ENCODE data around the gene KCTD16. TPM values are rescaled to one million over a fixed set of nuclear protein-coding genes. Genes with fewer than 3 reads are reported as not detected.

KCTD16 gene
- total RNA-seq, 1 donor from 2014 or later, result 24.3 TPM

- TF ChIP-seq CTCF (IDR thresholded peaks at IDR 0.05; ENCODE audit: unreplicated experiment), result no peak
- no peak overlapping the region for H3K4me3 Mint-ChIP-seq (ENCODE audit: low read depth)
- peaks cover 8% of the 10 kb centered on the region for H3K4me1 Mint-ChIP-seq (ENCODE audit: low read depth)
- H3K36me3 Mint-ChIP-seq (ENCODE audit: insufficient read depth), result no peaks in the 10 kb centered on the region
- H3K9me3 Mint-ChIP-seq (ENCODE audit: low read depth), result no peaks in the 10 kb centered on the region
- H3K27ac Mint-ChIP-seq, result no peak overlapping the region
- DNase-seq (ENCODE audit: low spot score, unreplicated experiment), result no peak
- H3K27me3 Mint-ChIP-seq, result peaks cover 6% of the 10 kb centered on the region
These were observed 27.9 kb upstream of the KCTD16 start for GRCh38 chr5:144142824-144143162.

- Mint-ChIP-seq H3K4me1 (ENCODE audit: low read depth) (peaks cover 8% of the 10 kb centered on the region), H3K27ac (no peak overlapping the region), H3K36me3 (ENCODE audit: insufficient read depth) (no peaks in the 10 kb centered on the region), H3K4me3 (ENCODE audit: low read depth) (no peak overlapping the region), H3K27me3 (peaks cover 6% of the 10 kb centered on the region), H3K9me3 (ENCODE audit: low read depth) (no peaks in the 10 kb centered on the region)
- no peak for DNase-seq (ENCODE audit: low spot score, unreplicated experiment)
- TF ChIP-seq CTCF (IDR thresholded peaks at IDR 0.05; ENCODE audit: unreplicated experiment), result no peak
These were observed 27.0 kb upstream of the KCTD16 start for GRCh38 chr5:144143625-144144024.

- Mint-ChIP-seq H3K27me3 (peaks cover 6% of the 10 kb centered on the region), H3K27ac (no peak overlapping the region), H3K4me3 (ENCODE audit: low read depth) (no peak overlapping the region), H3K4me1 (ENCODE audit: low read depth) (peaks cover 8% of the 10 kb centered on the region), H3K9me3 (ENCODE audit: low read depth) (no peaks in the 10 kb centered on the region), H3K36me3 (ENCODE audit: insufficient read depth) (no peaks in the 10 kb centered on the region)
- TF ChIP-seq CTCF (IDR thresholded peaks at IDR 0.05; ENCODE audit: unreplicated experiment), result no peak
- DNase-seq (ENCODE audit: low spot score, unreplicated experiment), result no peak
These were observed 25.5 kb upstream of the KCTD16 start for GRCh38 chr5:144144956-144145751.

GRCh38 chr5:144151026-144151425, 19.6 kb upstream of the KCTD16 start:
- no peak for DNase-seq (ENCODE audit: low spot score, unreplicated experiment)
- no peak overlapping the region for H3K4me3 Mint-ChIP-seq (ENCODE audit: low read depth)
- H3K4me1 Mint-ChIP-seq (ENCODE audit: low read depth), result peaks cover 6% of the 10 kb centered on the region
- no peak overlapping the region for H3K27ac Mint-ChIP-seq
- no peaks in the 10 kb centered on the region for H3K27me3 Mint-ChIP-seq
- no peaks in the 10 kb centered on the region for H3K9me3 Mint-ChIP-seq (ENCODE audit: low read depth)
- H3K36me3 Mint-ChIP-seq (ENCODE audit: insufficient read depth), result no peaks in the 10 kb centered on the region
- TF ChIP-seq CTCF (IDR thresholded peaks at IDR 0.05; ENCODE audit: unreplicated experiment), result no peak

GRCh38 chr5:144156767-144157171, 13.9 kb upstream of the KCTD16 start:
- Mint-ChIP-seq H3K27ac (peak overlapping the region; percentile 35), H3K36me3 (ENCODE audit: insufficient read depth) (peaks cover 7% of the 10 kb centered on the region)
- TF ChIP-seq CTCF (IDR thresholded peaks at IDR 0.05; ENCODE audit: unreplicated experiment), result no peak

More at GRCh38 chr5:144156767-144157171, 13.9 kb upstream of the KCTD16 start:
- no peak for DNase-seq (ENCODE audit: low spot score, unreplicated experiment)
- Mint-ChIP-seq H3K9me3 (ENCODE audit: low read depth) (no peaks in the 10 kb centered on the region), H3K4me3 (ENCODE audit: low read depth) (no peak overlapping the region), H3K27me3 (no peaks in the 10 kb centered on the region), H3K4me1 (ENCODE audit: low read depth) (peaks cover 10% of the 10 kb centered on the region)

Data from progenitor cell of endocrine pancreas (in vitro differentiated cells).